Measurements from ENCODE around the gene TRIM26.

GRCh38 chr6:30154709-30155519, 58.3 kb downstream of the TRIM26 start:
- TF ChIP-seq CTCF (IDR thresholded peaks at IDR 0.05) (no peak), POLR2A (IDR thresholded peaks at IDR 0.05) (no peak)
